ENCODE results near the gene SPINK1.
"Not testable (repeated sequence)": the region's sequence is repeated elsewhere in the genome, so short reads cannot be mapped to it uniquely, and the experiment has no call there.

The SPINK1 gene

GRCh38 chr5:147831465-147831864, at the start of gene SPINK1:
SPINK1 (minus strand) TSS chr5:147831671; CDS start chr5:147831577, 94 bp downstream.
- DNase-seq (ENCODE audit: low spot score): no peak

GRCh38 chr5:147880487-147880886, 49.0 kb upstream of the SPINK1 start:
- no peak for DNase-seq (ENCODE audit: low spot score)

DNA sequence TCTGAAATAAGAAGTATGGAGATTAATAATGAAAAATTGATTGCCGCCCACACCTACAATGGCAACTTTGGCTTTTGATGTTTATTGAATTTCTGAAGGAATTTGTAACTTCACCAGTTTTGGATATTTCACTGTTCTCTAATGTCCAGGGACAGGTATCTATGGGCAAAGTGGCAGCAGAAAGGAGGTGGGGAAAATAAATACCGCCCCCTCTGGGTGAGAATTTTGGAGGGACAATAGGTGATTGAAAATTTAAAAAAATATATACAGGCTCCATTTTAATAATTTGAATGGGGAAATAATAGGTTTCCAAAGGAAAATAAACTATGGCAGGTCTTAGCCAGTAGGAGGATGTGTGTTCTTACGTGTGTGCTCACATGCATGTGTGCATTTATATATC, 48.3 kb upstream of the SPINK1 start:
- no peak for DNase-seq (ENCODE audit: low spot score)

- no peak for DNase-seq (ENCODE audit: low spot score)
Measured at GRCh38 chr5:147878066-147878759, 46.7 kb upstream of the SPINK1 start, which contains the start of gene SCGB3A2. SCGB3A2 (plus strand) TSS chr5:147878711; CDS start chr5:147878804, 93 bp downstream.

GRCh38 chr5:147876626-147877025, 45.2 kb upstream of the SPINK1 start:
- no peak for DNase-seq (ENCODE audit: low spot score)

- no peak for DNase-seq (ENCODE audit: low spot score)
Measured at GRCh38 chr5:147876141-147876540, 44.7 kb upstream of the SPINK1 start.

GRCh38 chr5:147874910-147875367, 43.5 kb upstream of the SPINK1 start:
- DNase-seq (ENCODE audit: low spot score): no peak

- DNase-seq (ENCODE audit: low spot score): not testable (repeated sequence)
Measured at GRCh38 chr5:147874118-147874875, 42.8 kb upstream of the SPINK1 start.

DNA sequence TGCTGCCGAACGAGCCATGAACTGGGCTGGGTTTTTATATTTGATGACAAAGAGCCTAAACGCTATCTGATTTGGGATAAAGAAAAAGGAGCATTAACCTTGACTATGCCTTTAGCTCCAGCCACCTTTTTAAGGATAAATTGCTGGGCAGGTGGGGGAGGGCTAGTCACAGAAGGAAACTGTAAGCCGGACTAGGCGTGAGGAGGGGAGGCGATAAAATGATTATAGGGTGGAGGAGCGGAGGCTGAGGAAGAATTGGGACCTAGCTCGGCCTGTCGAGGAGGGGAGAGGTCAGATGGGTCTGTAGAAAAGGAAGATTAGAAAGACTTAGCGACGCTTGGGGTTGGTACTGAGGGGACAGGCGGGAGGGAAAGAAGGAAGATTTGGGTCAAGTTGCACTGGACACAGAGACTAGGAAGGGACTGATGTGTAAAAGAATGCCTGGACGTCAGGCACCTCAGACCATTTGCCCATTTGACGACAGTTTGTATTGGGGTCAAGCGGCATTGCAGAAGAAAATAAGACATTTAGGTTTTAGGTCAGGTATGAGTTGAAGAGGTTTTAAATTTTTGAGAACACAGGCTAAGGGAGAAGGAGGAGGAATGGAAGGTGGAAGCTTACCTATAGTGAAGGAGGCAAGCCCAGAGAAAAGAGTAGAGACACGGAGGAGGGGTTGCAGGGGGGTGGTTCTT, 41.4 kb upstream of the SPINK1 start:
- not testable (repeated sequence) for DNase-seq (ENCODE audit: low spot score)

DNA sequence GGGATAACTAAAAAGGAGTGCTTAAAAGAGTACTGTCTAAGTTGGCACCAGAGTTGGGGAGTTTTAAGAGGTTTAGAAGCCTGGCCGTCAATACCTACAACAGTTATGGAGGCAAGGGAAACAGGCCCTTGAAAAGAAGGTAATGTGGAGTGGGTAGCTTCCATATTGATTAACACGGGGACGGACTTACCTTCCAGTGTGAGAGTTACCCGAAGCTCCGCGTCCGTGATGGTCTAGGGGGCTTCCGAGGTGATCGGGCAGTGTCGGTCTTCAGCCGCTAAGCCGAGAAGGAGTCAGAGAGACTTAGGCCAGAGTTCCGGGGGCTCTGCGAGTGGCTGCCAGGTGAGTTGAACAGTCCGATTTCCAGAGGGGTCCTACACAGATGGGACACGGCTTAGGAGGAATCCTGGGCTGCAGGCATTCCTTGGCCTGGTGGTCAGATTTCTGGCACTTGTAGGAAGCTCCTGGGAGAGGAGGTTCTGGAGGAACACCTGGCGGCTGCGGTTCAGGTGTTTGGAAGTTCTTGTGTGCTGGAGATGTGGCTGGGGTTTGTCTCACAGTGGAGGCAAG, 40.6 kb upstream of the SPINK1 start:
- DNase-seq (ENCODE audit: low spot score): not testable (repeated sequence)

DNA sequence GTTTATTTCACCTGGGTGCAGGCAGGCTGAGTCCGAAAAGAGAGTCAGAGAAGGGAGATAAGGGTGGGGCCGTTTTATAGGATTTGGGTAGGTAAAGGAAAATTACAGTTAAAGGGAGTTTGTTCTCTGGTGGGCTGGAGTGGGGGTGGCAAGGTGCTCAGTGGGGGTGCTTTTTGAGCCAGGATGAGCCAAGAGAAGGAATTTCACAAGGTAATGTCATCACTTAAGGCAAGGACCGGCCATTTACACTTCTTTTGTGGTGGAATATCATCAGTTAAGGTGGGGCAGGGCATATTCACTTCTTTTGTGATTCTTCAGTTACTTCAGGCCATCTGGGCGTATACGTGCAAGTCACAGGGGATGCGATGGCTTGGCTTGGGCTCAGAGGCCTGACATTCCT, 38.4 kb upstream of the SPINK1 start:
- not testable (repeated sequence) for DNase-seq (ENCODE audit: low spot score)

- DNase-seq (ENCODE audit: low spot score): no peak
Measured at GRCh38 chr5:147869112-147869511, 37.6 kb upstream of the SPINK1 start.

DNA sequence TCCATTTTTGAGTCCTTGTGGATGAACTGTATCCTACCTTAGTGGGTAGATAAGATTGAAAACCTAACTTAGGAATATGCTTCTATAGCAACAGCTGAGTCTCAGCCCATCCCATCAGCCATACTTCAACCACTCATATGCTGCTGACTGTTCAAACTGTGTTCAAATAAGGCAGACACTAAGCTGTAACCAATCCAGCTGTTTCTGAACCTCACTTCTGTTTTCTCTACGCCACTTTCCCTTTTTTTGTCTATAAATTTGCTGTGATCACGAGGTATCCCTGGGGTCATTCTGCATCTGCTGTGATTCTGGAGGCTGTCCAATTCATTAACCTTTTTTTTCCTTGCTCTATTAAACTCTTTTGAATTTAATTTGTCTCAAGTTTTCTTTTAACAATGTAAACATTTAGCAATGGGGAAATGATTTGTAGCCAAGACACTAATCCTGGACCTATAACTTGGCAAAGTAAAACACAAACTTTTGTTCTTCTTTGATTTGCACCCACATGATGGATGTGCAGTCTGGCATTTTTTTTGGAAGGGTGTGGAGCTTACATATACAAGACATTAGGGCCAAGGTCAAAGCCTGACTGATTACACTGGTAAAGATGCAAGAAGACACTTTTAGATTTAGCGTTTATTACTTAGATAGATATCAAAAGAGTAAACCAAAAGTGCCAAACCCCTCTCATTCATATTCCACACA, 32.1 kb upstream of the SPINK1 start:
- DNase-seq (ENCODE audit: low spot score): no peak

- DNase-seq (ENCODE audit: low spot score): no peak
Measured at GRCh38 chr5:147860641-147861025, 29.2 kb upstream of the SPINK1 start.

GRCh38 chr5:147859962-147860640, 28.6 kb upstream of the SPINK1 start:
- no peak for DNase-seq (ENCODE audit: low spot score)

GRCh38 chr5:147858565-147858964, 27.1 kb upstream of the SPINK1 start:
- DNase-seq (ENCODE audit: low spot score): no peak

- peak; percentile 65 for DNase-seq (ENCODE audit: low spot score)
Measured at GRCh38 chr5:147857302-147858129, 26.0 kb upstream of the SPINK1 start.

GRCh38 chr5:147856801-147857200, 25.3 kb upstream of the SPINK1 start:
- no peak for DNase-seq (ENCODE audit: low spot score)

DNA sequence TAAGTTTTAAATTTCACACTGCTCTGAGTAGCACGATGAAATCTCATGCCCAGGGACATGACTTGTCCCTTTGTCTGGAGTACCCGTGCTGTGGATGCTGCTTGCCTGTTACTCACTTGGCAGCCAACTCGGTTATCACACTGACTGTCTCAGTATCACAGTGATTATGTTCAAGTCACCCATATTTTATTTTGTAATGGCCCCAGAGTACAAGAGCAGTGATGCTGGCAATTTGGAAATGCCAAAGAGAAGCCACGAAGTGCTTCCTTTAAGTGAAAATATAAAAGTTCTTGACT, 24.3 kb upstream of the SPINK1 start:
- DNase-seq (ENCODE audit: low spot score): no peak

All from LoVo (cell line).